ENCODE data around the gene FOXO4.

The FOXO4 gene

GRCh38 chrX:71148278-71148663 lies 52.6 kb downstream of the FOXO4 start:
- in situ Hi-C loops (cut with MboI; ENCODE audit: low pct_unique_long_range_greater_than_20kb, low sequenced_read_pairs, unreplicated experiment), result no loop called here
- TF ChIP-seq, protein P1, sequence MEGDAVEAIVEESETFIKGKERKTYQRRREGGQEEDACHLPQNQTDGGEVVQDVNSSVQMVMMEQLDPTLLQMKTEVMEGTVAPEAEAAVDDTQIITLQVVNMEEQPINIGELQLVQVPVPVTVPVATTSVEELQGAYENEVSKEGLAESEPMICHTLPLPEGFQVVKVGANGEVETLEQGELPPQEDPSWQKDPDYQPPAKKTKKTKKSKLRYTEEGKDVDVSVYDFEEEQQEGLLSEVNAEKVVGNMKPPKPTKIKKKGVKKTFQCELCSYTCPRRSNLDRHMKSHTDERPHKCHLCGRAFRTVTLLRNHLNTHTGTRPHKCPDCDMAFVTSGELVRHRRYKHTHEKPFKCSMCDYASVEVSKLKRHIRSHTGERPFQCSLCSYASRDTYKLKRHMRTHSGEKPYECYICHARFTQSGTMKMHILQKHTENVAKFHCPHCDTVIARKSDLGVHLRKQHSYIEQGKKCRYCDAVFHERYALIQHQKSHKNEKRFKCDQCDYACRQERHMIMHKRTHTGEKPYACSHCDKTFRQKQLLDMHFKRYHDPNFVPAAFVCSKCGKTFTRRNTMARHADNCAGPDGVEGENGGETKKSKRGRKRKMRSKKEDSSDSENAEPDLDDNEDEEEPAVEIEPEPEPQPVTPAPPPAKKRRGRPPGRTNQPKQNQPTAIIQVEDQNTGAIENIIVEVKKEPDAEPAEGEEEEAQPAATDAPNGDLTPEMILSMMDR (IDR thresholded peaks at IDR 0.05; ENCODE audit: extremely low read depth, insufficient read depth, missing control alignments), result no peak
- no peak for DNase-seq (ENCODE audit: low spot score)

GRCh38 chrX:71151366-71151765 lies 55.7 kb downstream of the FOXO4 start:
- in situ Hi-C loops (cut with MboI; ENCODE audit: low pct_unique_long_range_greater_than_20kb, low sequenced_read_pairs, unreplicated experiment), result no loop called here
- TF ChIP-seq, protein P1 (IDR thresholded peaks at IDR 0.05; ENCODE audit: extremely low read depth, insufficient read depth, missing control alignments), result no peak
- DNase-seq (ENCODE audit: low spot score), result no peak

Data from GM13977 (cell line).